HCT116 (cell line): ENCODE results near the gene LAMA1. TPM values are rescaled to one million over a fixed set of nuclear protein-coding genes. Genes with fewer than 3 reads are reported as not detected.

Experiments
- ATAC-seq: fragments of 200-7000 bp; cut with Tn5 transposase; 2 replicates; pipeline ENCODE4 v1.9.1; 2020; ENCODE audit warnings: mild to moderate bottlenecking, moderate library complexity
- BruUV-seq: library from RNA; stranded (reverse); fragments of 400-500 nt; replicated peaks from 2 replicates; lab custom pipeline; 2021; lab: Mats Ljungman, UMichigan
- CTCF ChIA-PET: fragments of 300-600 bp; sonication (Branson Sonifier 250); formaldehyde crosslinking; loops from one replicate; lab custom pipeline; 2021; ENCODE audit warnings: antibody characterized with exemption; lab: Charles Lee
- POLR2A ChIA-PET: fragments of 300-600, 350-600 bp; sonication (Branson Sonifier 250); formaldehyde crosslinking; loops from one replicate; lab custom pipeline; 2021; ENCODE audit warnings: antibody characterized with exemption; lab: Charles Lee
- RAD21 ChIA-PET, 2 experiments: fragments of 300-600 bp; sonication (Branson Sonifier 250); formaldehyde crosslinking; loops; one replicate each; lab custom pipeline; 2023; ENCODE audit warnings: low total read pairs in 2 of 2; ENCODE audit not compliant: uncharacterized antibody in 2 of 2, unreplicated experiment in 2 of 2, low non-redundant PET in 1 of 2; lab: Charles Lee
- DNase-seq: peaks from one replicate; pipeline ENCODE4 v3.0.0-alpha.2; 2010; ENCODE audit warnings: low read depth, low spot score
- H2AFZ ChIP-seq: fragments of 200-600 bp; shearing (Covaris generic), sonication (generic); 2 replicates; pipeline ENCODE4 v1.6.1; 2017; ENCODE audit warnings: low read depth, mixed run types, mixed read lengths, antibody characterized with exemption, low read length; ENCODE audit not compliant: poor library complexity, severe bottlenecking
- H3K27ac ChIP-seq: 2 replicates; pipeline ENCODE4 v1.5.1; 2012; ENCODE audit warnings: low read depth, low read length
- H3K27me3 ChIP-seq: fragments of 200-600 bp; sonication (generic); 2 replicates; pipeline ENCODE4 v1.6.1; 2016; ENCODE audit warnings: mixed run types, low read length, mixed read lengths; ENCODE audit not compliant: insufficient read depth
- H3K36me3 ChIP-seq, 2 experiments: fragments of 200-500 bp in 1 of 2; fragments of 200-600 bp in 1 of 2; sonication (Bioruptor generic) in 1 of 2; sonication (generic) in 1 of 2; 2 replicates each; pipeline versions ENCODE4 v1.5.1 to v1.6.1; 2014 to 2016; ENCODE audit warnings: low read length in 2 of 2, inconsistent platforms in 1 of 2, mixed read lengths in 1 of 2, mixed run types in 1 of 2; ENCODE audit not compliant: insufficient read depth in 2 of 2, control insufficient read depth in 1 of 2
- H3K4me1 ChIP-seq, 2 experiments: fragments of 200-600 bp in 1 of 2; sonication (generic) in 1 of 2; 2 replicates each; pipeline versions ENCODE4 v1.5.1 to v1.6.1; 2012 to 2017; ENCODE audit warnings: low read length in 2 of 2, inconsistent platforms in 1 of 2, mild to moderate bottlenecking in 1 of 2, mixed read lengths in 1 of 2, mixed run types in 1 of 2, moderate library complexity in 1 of 2; ENCODE audit not compliant: insufficient read depth in 2 of 2, control insufficient read depth in 1 of 2
- H3K4me2 ChIP-seq: fragments of 200-600 bp; sonication (generic); 2 replicates; pipeline ENCODE4 v1.6.1; 2017; ENCODE audit warnings: mixed run types, low read length, mixed read lengths
- H3K4me3 ChIP-seq, 2 experiments: fragments of 200-600 bp in 1 of 2; sonication (generic) in 1 of 2; replicated peaks in 1 of 2; 2 replicates each; pipeline ENCODE4 v1.5.1; 2011 to 2016; ENCODE audit warnings: low read length in 2 of 2, control low read depth in 1 of 2, low read depth in 1 of 2, mild to moderate bottlenecking in 1 of 2, mixed read lengths in 1 of 2, mixed run types in 1 of 2
- H3K79me2 ChIP-seq: fragments of 200-600 bp; sonication (generic); 2 replicates; pipeline ENCODE4 v1.6.1; 2017; ENCODE audit warnings: mild to moderate bottlenecking, mixed run types, low read length, moderate library complexity, mixed read lengths; ENCODE audit not compliant: insufficient read depth
- H3K9ac ChIP-seq: fragments of 200-600 bp; sonication (generic); 2 replicates; pipeline ENCODE4 v1.6.1; 2016; ENCODE audit warnings: low read length, mixed read lengths
- H3K9me2 ChIP-seq: fragments of 200-600 bp; sonication (generic), shearing (Covaris generic); 2 replicates; pipeline ENCODE4 v1.6.1; 2017; ENCODE audit warnings: mixed run types, mild to moderate bottlenecking, moderate library complexity; ENCODE audit not compliant: insufficient read depth
- H3K9me3 ChIP-seq, 2 experiments: fragments of 200-500 bp in 1 of 2; fragments of 200-600 bp in 1 of 2; sonication (Bioruptor generic) in 1 of 2; sonication (generic) in 1 of 2; 2 replicates each; pipeline ENCODE4 v1.6.1; 2014 to 2017; ENCODE audit warnings: low read length in 2 of 2, mixed read lengths in 2 of 2, inconsistent platforms in 1 of 2, low read depth in 1 of 2, mild to moderate bottlenecking in 1 of 2, mixed run types in 1 of 2, moderate library complexity in 1 of 2; ENCODE audit not compliant: control insufficient read depth in 1 of 2, insufficient read depth in 1 of 2
- H4K20me1 ChIP-seq: fragments of 200-600 bp; sonication (generic), shearing (Covaris generic); 2 replicates; pipeline ENCODE4 v1.6.1; 2017; ENCODE audit warnings: mixed run types, mild to moderate bottlenecking, moderate library complexity; ENCODE audit not compliant: insufficient read depth
- ATF3 ChIP-seq: IDR thresholded peaks from 2 replicates; pipeline ENCODE4 v1.6.1; 2012
- CEBPB ChIP-seq: IDR thresholded peaks from 2 replicates; pipeline ENCODE4 v1.6.1; 2012; ENCODE audit warnings: low read depth
- CTCF ChIP-seq, 3 experiments: fragments of 200-600 bp in 1 of 3; sonication (generic) in 1 of 3; IDR thresholded peaks in 2 of 3; conservative IDR thresholded peaks in 1 of 3; 2 replicates each; pipeline ENCODE4 v1.5.1; 2012 to 2017; ENCODE audit warnings: low read depth in 2 of 3, low read length in 2 of 3, antibody characterized with exemption in 1 of 3, borderline replicate concordance in 1 of 3, control low read depth in 1 of 3, mild to moderate bottlenecking in 1 of 3, mixed read lengths in 1 of 3, mixed run types in 1 of 3, moderate library complexity in 1 of 3; ENCODE audit not compliant: insufficient read depth in 1 of 3
- EGR1 ChIP-seq: IDR thresholded peaks from 2 replicates; pipeline ENCODE4 v1.6.1; 2012; ENCODE audit warnings: low read depth
- ELF1 ChIP-seq: IDR thresholded peaks from 2 replicates; pipeline ENCODE4 v1.6.1; 2012; ENCODE audit warnings: low read depth, borderline replicate concordance
- EZH2 ChIP-seq: fragments of 200-600 bp; sonication (generic); IDR thresholded peaks from 2 replicates; pipeline ENCODE4 v1.6.1; 2017; ENCODE audit warnings: antibody characterized with exemption, mixed run types
- EZH2phosphoT487 ChIP-seq: fragments of 200-600 bp; IDR thresholded peaks from 2 replicates; pipeline ENCODE4 v1.6.1; 2018; ENCODE audit warnings: antibody characterized with exemption, borderline replicate concordance
- FOSL1 ChIP-seq: IDR thresholded peaks from 2 replicates; pipeline ENCODE4 v1.6.1; 2012; ENCODE audit warnings: low read depth
- MAX ChIP-seq: IDR thresholded peaks from 2 replicates; pipeline ENCODE4 v1.6.1; 2012
- POLR2A ChIP-seq: IDR thresholded peaks from 2 replicates; pipeline ENCODE4 v1.7.0; 2011; ENCODE audit warnings: borderline replicate concordance; ENCODE audit not compliant: insufficient read depth, insufficient read length; ENCODE audit errors: extremely low read depth
- POLR2AphosphoS5 ChIP-seq: IDR thresholded peaks from 2 replicates; pipeline ENCODE4 v1.6.1; 2011; ENCODE audit warnings: mild to moderate bottlenecking, low read depth, low read length, moderate library complexity
- RAD21 ChIP-seq: IDR thresholded peaks from 2 replicates; pipeline ENCODE4 v1.6.1; 2012; ENCODE audit warnings: low read depth, mild to moderate bottlenecking
- REST ChIP-seq: IDR thresholded peaks from 2 replicates; pipeline ENCODE4 v1.6.1; 2012; ENCODE audit warnings: low read depth
- SP1 ChIP-seq: IDR thresholded peaks from 2 replicates; pipeline ENCODE4 v1.6.1; 2012; ENCODE audit warnings: low read depth
- TCF7L2 ChIP-seq: IDR thresholded peaks from 2 replicates; pipeline ENCODE4 v1.7.0; 2011; ENCODE audit warnings: borderline replicate concordance, inconsistent platforms; ENCODE audit not compliant: insufficient read depth, insufficient read length; ENCODE audit errors: extremely low read depth
- YY1 ChIP-seq: IDR thresholded peaks from 2 replicates; pipeline ENCODE4 v1.6.1; 2011; ENCODE audit warnings: low read length, low read depth, moderate library complexity, mild to moderate bottlenecking; ENCODE audit not compliant: insufficient replicate concordance; ENCODE audit errors: extremely low read depth
- ZBTB33 ChIP-seq: IDR thresholded peaks from 2 replicates; pipeline ENCODE4 v1.6.1; 2011; ENCODE audit warnings: mild to moderate bottlenecking, low read length, moderate library complexity; ENCODE audit not compliant: insufficient replicate concordance; ENCODE audit errors: extremely low read depth
- ZFX ChIP-seq: fragments of 450-650 bp; IDR thresholded peaks from 2 replicates; pipeline ENCODE4 v1.6.1; 2017
- ZNF274 ChIP-seq: fragments of 200-500 bp; sonication (Bioruptor generic); IDR thresholded peaks from 2 replicates; pipeline ENCODE4 v1.6.1; 2014; ENCODE audit warnings: mild to moderate bottlenecking, low read depth, low read length, inconsistent platforms
- intact Hi-C: fragments of 100-400 bp; cut with micrococcal nuclease; formaldehyde crosslinking; loops from 2 replicates; pipeline ENCODE4 v1.10.0; 2022
- total RNA-seq: library from RNA; stranded (reverse); gene quantifications from one replicate; pipeline ENCODE4 v1.2.1, GENCODE V29; 2021; ENCODE audit not compliant: unreplicated experiment

The LAMA1 gene
- total RNA-seq, 1 experiment from 2014 or later: 0.05 TPM

GRCh38 chr18:7104649-7105048 lies 12.9 kb downstream of the LAMA1 start:
- no TSS peak for BruUV-seq
- H3K27ac ChIP-seq: no peak overlapping the region
- intact Hi-C loops: no loop called here
- H3K4me2 ChIP-seq: no peak overlapping the region
- peaks cover 5 to 13% of the 10 kb centered on the region in 2 experiments; a peak in 1 of 4 replicates for H3K9me3 ChIP-seq
- no peak overlapping the region for H2AFZ ChIP-seq
- no peaks in the 10 kb centered on the region for H3K27me3 ChIP-seq
- no peaks in the 10 kb centered on the region for H3K79me2 ChIP-seq
- no peaks in the 10 kb centered on the region for H4K20me1 ChIP-seq
- no peak for DNase-seq
- POLR2A ChIA-PET: no interaction called here
- no peak for ATAC-seq
- no peak overlapping the region for H3K4me3 ChIP-seq
- CTCF ChIA-PET: no interaction called here
- no peaks in the 10 kb centered on the region for H3K4me1 ChIP-seq
- H3K9me2 ChIP-seq: no peaks in the 10 kb centered on the region
- no peak overlapping the region for H3K9ac ChIP-seq
- RAD21 ChIA-PET: no interaction called here
- TF ChIP-seq ZBTB33 (no peak), EZH2 (no peak), SP1 (no peak), TCF7L2 (no peak), ZNF274 (no peak), FOSL1 (no peak), EGR1 (no peak), YY1 (no peak), ELF1 (no peak), REST (no peak), ATF3 (no peak), ZFX (no peak), MAX (no peak), CEBPB (no peak), POLR2A (no peak), RAD21 (no peak), EZH2phosphoT487 (no peak), POLR2AphosphoS5 (no peak), CTCF (IDR thresholded peaks at IDR 0.05 in 2 of 3, conservative IDR thresholded peaks at IDR 0.05 in 1 of 3; ENCODE audit: borderline replicate concordance in 1 of 3, insufficient read depth in 1 of 3, low read depth in 2 of 3, low read length in 2 of 3) (no peak)
- no peaks in the 10 kb centered on the region for H3K36me3 ChIP-seq
